ENCODE results near the gene MAPKBP1.

The MAPKBP1 gene

DNA sequence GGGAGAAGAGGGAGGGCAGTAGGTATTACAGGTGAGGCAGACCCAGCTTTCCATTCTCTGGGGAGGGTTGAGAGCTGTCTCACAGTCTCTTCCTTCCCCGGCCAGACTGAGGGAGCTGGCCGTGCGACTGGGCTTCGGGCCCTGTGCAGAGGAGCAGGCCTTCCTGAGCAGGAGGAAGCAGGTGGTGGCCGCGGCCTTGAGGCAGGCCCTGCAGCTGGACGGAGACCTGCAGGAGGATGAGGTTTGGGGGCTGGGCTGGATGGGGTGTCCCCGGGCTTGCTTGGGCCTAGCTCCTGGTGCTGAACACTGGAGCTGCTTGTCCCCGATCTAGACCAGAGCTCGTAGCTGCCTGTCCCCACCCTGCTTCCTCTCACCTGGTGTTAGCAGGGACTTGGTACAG is 69.3 kb downstream of the MAPKBP1 start:
- Histone ChIP-seq H3K9me3 (ENCODE audit: insufficient read depth, low read length) (no peaks in the 10 kb centered on the region), H3K9ac (ENCODE audit: insufficient read length, low read depth) (no peak overlapping the region), H3K4me3 (ENCODE audit: insufficient read length, low read depth) (no peak overlapping the region), H3K4me1 (ENCODE audit: insufficient read depth, insufficient read length) (peaks cover 8% of the 10 kb centered on the region), H3K36me3 (ENCODE audit: insufficient read depth, insufficient read length, low read length) (peaks cover 49% of the 10 kb centered on the region), H3K27me3 (ENCODE audit: insufficient read depth, insufficient read length) (no peaks in the 10 kb centered on the region)
- no peak for TF ChIP-seq YY1 (IDR thresholded peaks at IDR 0.05; ENCODE audit: insufficient read depth, insufficient read length)
- no peak for TF ChIP-seq SUZ12 (IDR thresholded peaks at IDR 0.05; ENCODE audit: extremely low read depth, insufficient read depth, insufficient read length)
- no peak for TF ChIP-seq ZNF274 (IDR thresholded peaks at IDR 0.05; ENCODE audit: low read depth, low read length)
- no peak for DNase-seq (ENCODE audit: low read depth, low spot score)

DNA sequence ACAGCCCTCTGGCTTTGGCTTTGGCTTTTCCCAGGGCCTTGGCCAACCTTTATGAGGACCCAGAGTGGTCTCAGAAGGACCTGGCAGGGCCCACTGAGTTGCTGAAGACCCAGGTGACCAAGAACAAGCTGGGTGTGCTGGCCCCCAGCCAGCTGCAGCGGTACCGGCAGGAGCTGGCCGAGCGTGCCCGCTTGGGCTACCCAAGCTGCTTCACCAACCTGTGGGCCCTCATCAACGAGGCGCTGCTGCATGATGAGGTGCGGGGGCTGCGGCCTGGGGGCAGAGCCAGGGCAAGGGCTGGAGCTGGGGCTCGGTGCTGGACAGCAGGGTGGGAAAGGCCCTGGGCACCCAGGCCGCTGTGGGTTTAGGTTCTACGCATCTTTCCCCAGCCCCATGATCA is 70.5 kb downstream of the MAPKBP1 start:
- TF ChIP-seq YY1 (IDR thresholded peaks at IDR 0.05; ENCODE audit: insufficient read depth, insufficient read length) (no peak), SUZ12 (IDR thresholded peaks at IDR 0.05; ENCODE audit: extremely low read depth, insufficient read depth, insufficient read length) (no peak), ZNF274 (IDR thresholded peaks at IDR 0.05; ENCODE audit: low read depth, low read length) (no peak)
- Histone ChIP-seq H3K9ac (ENCODE audit: insufficient read length, low read depth) (no peak overlapping the region), H3K4me1 (ENCODE audit: insufficient read depth, insufficient read length) (peaks cover 12% of the 10 kb centered on the region), H3K4me3 (ENCODE audit: insufficient read length, low read depth) (no peak overlapping the region), H3K9me3 (ENCODE audit: insufficient read depth, low read length) (no peaks in the 10 kb centered on the region), H3K36me3 (ENCODE audit: insufficient read depth, insufficient read length, low read length) (peaks cover 57% of the 10 kb centered on the region), H3K27me3 (ENCODE audit: insufficient read depth, insufficient read length) (no peaks in the 10 kb centered on the region)
- DNase-seq (ENCODE audit: low read depth, low spot score) = no peak

DNA sequence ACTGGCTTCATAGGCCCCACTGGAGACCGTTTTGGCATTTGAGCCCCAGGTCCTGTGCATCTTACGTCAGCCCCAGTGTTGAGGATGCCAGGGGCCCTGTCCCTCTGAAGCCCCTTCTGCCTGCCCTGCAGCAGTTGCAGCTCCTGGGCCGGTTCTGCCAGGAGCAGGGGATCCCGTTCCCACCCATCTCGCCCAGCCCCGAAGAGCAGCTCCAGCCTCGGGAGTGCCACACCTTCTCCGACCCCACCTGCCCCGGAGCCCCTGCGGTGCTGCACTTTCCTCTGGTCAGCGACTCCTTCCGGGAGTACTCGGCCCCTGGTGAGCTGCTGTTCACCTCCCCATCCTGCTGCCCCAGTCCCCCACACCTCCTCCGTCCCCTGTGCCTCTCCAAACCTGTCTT is 72.9 kb downstream of the MAPKBP1 start:
- H3K36me3 ChIP-seq (ENCODE audit: insufficient read depth, insufficient read length, low read length) = peaks cover 55% of the 10 kb centered on the region
- TF ChIP-seq SUZ12 (IDR thresholded peaks at IDR 0.05; ENCODE audit: extremely low read depth, insufficient read depth, insufficient read length) (no peak), ZNF274 (IDR thresholded peaks at IDR 0.05; ENCODE audit: low read depth, low read length) (no peak), YY1 (IDR thresholded peaks at IDR 0.05; ENCODE audit: insufficient read depth, insufficient read length) (no peak)
- no peaks in the 10 kb centered on the region for H3K27me3 ChIP-seq (ENCODE audit: insufficient read depth, insufficient read length)
- no peaks in the 10 kb centered on the region for H3K9me3 ChIP-seq (ENCODE audit: insufficient read depth, low read length)
- no peak for DNase-seq (ENCODE audit: low read depth, low spot score)
- no peak overlapping the region for H3K4me3 ChIP-seq (ENCODE audit: insufficient read length, low read depth)
- H3K4me1 ChIP-seq (ENCODE audit: insufficient read depth, insufficient read length) = peaks cover 9% of the 10 kb centered on the region
- no peak overlapping the region for H3K9ac ChIP-seq (ENCODE audit: insufficient read length, low read depth)

DNA sequence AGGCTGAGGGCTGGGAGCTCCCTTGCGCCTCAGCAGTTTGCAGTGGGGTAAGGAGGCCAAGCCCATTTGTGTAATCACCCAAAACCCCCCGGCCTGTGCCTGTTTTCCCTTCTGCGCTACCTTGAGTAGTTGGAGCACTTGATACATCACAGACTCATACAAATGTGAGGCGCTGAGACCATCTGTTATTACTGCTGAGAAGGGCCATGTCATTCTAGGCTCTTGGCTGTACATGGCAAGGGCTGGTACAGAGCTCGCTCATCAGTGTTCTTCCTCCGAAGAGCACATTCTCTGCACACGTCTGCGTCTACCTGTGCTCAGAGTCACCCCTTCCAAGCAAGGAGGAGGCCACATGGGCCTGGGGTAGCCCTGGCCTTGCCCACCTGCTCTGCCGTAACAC is 73.7 kb downstream of the MAPKBP1 start:
- TF ChIP-seq YY1 (IDR thresholded peaks at IDR 0.05; ENCODE audit: insufficient read depth, insufficient read length) = no peak
- no peak for TF ChIP-seq ZNF274 (IDR thresholded peaks at IDR 0.05; ENCODE audit: low read depth, low read length)
- TF ChIP-seq SUZ12 (IDR thresholded peaks at IDR 0.05; ENCODE audit: extremely low read depth, insufficient read depth, insufficient read length) = no peak
- Histone ChIP-seq H3K9me3 (ENCODE audit: insufficient read depth, low read length) (no peaks in the 10 kb centered on the region), H3K9ac (ENCODE audit: insufficient read length, low read depth) (no peak overlapping the region), H3K4me3 (ENCODE audit: insufficient read length, low read depth) (no peak overlapping the region), H3K27me3 (ENCODE audit: insufficient read depth, insufficient read length) (no peaks in the 10 kb centered on the region), H3K36me3 (ENCODE audit: insufficient read depth, insufficient read length, low read length) (peaks cover 53% of the 10 kb centered on the region), H3K4me1 (ENCODE audit: insufficient read depth, insufficient read length) (peaks cover 9% of the 10 kb centered on the region)
- no peak for DNase-seq (ENCODE audit: low read depth, low spot score)

DNA sequence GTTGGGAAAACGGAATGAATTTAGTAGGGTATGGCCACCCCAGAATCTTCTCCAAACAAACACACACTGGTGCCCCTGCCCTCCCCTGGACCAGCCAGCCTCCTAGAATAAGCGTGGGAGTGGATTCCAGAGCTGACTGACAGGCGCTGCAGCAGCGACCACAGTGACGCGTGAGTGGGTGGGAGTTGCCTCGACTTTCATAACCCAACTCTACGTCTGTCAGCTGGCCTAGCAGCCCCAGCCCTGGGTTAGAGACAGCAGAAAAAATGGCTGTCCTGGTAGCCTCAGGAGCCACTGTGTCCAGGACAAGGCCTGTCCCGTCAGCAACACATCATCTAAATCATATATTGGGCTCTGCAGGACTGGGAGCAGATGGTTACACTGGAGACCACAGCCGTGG is 74.3 kb downstream of the MAPKBP1 start:
- Histone ChIP-seq H3K9ac (ENCODE audit: insufficient read length, low read depth) (no peak overlapping the region), H3K27me3 (ENCODE audit: insufficient read depth, insufficient read length) (no peaks in the 10 kb centered on the region), H3K4me3 (ENCODE audit: insufficient read length, low read depth) (no peak overlapping the region), H3K9me3 (ENCODE audit: insufficient read depth, low read length) (no peaks in the 10 kb centered on the region), H3K36me3 (ENCODE audit: insufficient read depth, insufficient read length, low read length) (peaks cover 51% of the 10 kb centered on the region), H3K4me1 (ENCODE audit: insufficient read depth, insufficient read length) (peaks cover 11% of the 10 kb centered on the region)
- no peak for DNase-seq (ENCODE audit: low read depth, low spot score)
- TF ChIP-seq YY1 (IDR thresholded peaks at IDR 0.05; ENCODE audit: insufficient read depth, insufficient read length) = no peak
- no peak for TF ChIP-seq SUZ12 (IDR thresholded peaks at IDR 0.05; ENCODE audit: extremely low read depth, insufficient read depth, insufficient read length)
- no peak for TF ChIP-seq ZNF274 (IDR thresholded peaks at IDR 0.05; ENCODE audit: low read depth, low read length)

DNA sequence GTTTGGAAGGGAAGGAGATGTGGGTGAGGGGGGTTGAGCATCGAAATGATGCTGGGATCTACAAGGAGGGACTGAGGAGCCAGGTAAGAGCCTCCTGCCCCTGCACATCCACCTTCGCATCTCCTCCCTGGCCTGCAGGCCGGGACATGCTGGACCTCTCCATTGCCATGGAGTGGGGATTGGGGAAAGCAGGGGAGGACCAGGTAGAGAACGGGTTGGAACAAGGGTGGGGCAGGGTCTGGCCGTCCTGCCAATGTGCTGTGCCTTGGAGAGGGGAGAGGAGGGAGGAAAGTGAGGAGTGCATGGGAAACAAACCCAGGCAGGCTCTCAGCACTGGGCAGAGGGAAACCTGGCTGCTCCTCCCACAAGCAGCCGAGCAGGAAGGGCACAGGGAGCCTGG is 74.9 kb downstream of the MAPKBP1 start:
- H3K9me3 ChIP-seq (ENCODE audit: insufficient read depth, low read length) = no peaks in the 10 kb centered on the region
- H3K4me1 ChIP-seq (ENCODE audit: insufficient read depth, insufficient read length) = peaks cover 16% of the 10 kb centered on the region
- TF ChIP-seq YY1 (IDR thresholded peaks at IDR 0.05; ENCODE audit: insufficient read depth, insufficient read length) = no peak
- no peak for TF ChIP-seq ZNF274 (IDR thresholded peaks at IDR 0.05; ENCODE audit: low read depth, low read length)
- no peak for TF ChIP-seq SUZ12 (IDR thresholded peaks at IDR 0.05; ENCODE audit: extremely low read depth, insufficient read depth, insufficient read length)
- no peak overlapping the region for H3K9ac ChIP-seq (ENCODE audit: insufficient read length, low read depth)
- no peak for DNase-seq (ENCODE audit: low read depth, low spot score)
- no peak overlapping the region for H3K4me3 ChIP-seq (ENCODE audit: insufficient read length, low read depth)
- H3K27me3 ChIP-seq (ENCODE audit: insufficient read depth, insufficient read length) = no peaks in the 10 kb centered on the region
- peaks cover 46% of the 10 kb centered on the region for H3K36me3 ChIP-seq (ENCODE audit: insufficient read depth, insufficient read length, low read length)

DNA sequence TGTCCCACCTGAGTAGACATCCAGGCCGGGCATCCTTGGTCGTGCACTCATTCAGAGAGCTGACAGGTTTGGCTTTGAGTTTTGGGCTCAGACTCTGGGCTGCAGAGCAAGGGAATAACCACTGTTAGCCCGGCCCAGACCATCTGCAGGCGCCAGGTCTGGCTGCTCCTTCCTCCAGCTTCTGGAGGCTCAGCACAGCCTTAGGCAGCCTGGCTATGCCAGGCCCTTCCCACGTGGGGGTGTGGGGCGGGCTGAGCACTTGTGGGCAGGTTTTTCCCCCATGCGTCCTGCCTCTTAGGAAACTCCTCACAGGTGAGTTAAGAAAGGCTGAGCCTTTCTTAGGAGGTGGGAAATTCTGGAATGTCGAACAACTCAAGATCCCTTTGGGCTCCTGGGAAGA is 75.6 kb downstream of the MAPKBP1 start:
- H3K27me3 ChIP-seq (ENCODE audit: insufficient read depth, insufficient read length) = no peaks in the 10 kb centered on the region
- TF ChIP-seq SUZ12 (IDR thresholded peaks at IDR 0.05; ENCODE audit: extremely low read depth, insufficient read depth, insufficient read length) = no peak
- TF ChIP-seq YY1 (IDR thresholded peaks at IDR 0.05; ENCODE audit: insufficient read depth, insufficient read length) = no peak
- no peak overlapping the region for H3K9ac ChIP-seq (ENCODE audit: insufficient read length, low read depth)
- DNase-seq (ENCODE audit: low read depth, low spot score) = no peak
- H3K36me3 ChIP-seq (ENCODE audit: insufficient read depth, insufficient read length, low read length) = peaks cover 40% of the 10 kb centered on the region
- no peak overlapping the region for H3K4me3 ChIP-seq (ENCODE audit: insufficient read length, low read depth)
- peaks cover 20% of the 10 kb centered on the region for H3K4me1 ChIP-seq (ENCODE audit: insufficient read depth, insufficient read length)
- no peaks in the 10 kb centered on the region for H3K9me3 ChIP-seq (ENCODE audit: insufficient read depth, low read length)

Measured in NT2/D1 (cell line).